Activated CD4-positive, CD25-positive, alpha-beta regulatory T cell treated with anti-CD3 and anti-CD28 coated beads, Interleukin-2, amount 50 U/mL, for 72 hours (primary cell): ENCODE results near the gene CSNK2A2.

Experiments
- DNase-seq: peaks from one replicate; pipeline ENCODE4 v3.0.0; 2021

Gene CSNK2A2

DNA sequence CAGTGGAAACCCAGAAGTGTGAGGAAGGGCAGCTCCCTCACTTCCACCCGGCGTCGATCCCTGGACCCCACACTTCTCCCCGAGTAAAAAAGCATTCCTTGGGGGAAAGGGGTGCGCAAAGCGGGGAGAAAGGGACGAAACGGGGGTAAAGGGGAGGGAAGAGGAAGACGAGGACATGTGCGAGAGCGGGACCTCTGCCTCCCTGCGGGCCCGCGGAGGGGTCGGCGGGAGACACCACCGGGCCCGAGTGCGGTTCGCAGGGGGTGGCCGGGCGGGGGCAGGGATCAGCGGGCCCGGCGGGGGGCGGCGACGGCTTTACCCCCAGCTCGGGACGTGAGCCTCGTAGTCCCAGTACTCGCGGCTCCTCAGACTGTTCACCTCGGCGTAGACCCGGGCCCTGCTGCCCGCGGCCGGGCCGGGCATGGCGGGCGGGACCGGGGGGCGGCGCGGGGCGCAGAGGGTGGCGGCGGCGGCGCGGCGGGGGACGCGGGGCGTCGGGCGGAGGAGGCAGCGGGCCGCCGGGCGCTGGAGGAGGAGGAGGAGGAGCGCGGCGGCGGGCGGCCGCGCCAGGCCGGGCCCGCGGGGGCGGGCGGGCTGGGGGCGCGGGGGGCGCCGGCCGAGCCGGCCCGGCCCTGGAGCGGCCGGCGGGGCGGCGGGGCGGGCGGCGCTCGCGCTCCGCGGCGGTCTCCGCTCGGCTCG lies 443 bp downstream of the CSNK2A2 start:
- no peak for DNase-seq

- no peak for DNase-seq
These were observed 1.0 kb downstream of the CSNK2A2 start for GRCh38 chr16:58196898-58197313.

DNA sequence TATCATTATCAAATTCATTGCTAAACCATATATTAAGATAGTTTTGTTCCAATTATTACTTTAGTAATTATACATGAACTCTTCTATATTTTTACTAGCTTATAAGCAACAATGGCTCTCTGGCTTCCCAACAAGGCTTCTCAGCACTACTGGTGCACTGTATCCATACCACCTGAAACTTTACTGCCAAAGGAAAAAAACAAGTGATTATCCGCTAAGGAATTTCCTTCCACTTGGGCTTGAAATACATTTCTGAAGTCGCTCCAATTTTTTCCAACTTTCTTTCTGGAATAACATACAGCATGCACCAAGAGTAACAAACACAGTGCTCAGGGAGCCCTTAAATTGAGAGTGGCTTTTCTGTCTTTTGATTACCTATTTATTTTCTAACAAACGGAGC lies 2.1 kb downstream of the CSNK2A2 start:
- DNase-seq: no peak

DNA sequence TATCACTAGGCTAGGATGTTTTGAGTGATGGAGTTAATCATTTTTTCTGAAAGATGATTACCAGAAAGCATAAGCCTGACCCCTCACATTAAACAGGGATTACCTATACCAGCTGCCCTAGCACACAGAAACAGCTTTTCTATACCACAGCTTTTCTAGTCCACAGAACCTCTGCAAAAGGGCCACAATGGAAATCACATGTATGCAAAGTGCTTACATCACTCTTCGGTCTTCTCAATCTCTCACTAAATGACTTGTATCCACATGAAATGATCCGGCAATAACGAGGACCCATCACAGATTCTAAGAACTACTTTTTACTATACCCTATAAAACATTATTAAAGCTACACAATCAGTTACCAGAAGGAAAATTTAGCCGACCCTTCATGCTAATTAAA lies 2.6 kb downstream of the CSNK2A2 start:
- DNase-seq: no peak

DNA sequence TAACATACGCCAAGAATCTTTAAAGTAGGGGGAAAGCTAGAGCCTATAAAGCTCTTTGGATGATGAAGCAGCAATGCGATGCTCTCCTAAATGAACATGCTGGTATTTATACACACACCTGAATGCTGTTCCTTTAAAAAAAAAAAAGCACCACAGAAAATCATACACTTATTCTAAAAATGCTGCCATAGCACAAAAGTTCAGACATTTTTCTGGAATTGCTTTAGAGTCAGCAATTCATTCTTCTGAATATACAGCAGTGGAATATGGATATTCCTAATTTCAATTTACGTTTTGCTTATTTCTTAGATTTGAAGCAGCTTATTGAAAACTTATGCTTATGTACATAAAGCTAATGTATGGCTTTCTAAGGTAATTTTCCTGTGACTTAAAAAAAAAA lies 3.1 kb downstream of the CSNK2A2 start:
- no peak for DNase-seq

DNA sequence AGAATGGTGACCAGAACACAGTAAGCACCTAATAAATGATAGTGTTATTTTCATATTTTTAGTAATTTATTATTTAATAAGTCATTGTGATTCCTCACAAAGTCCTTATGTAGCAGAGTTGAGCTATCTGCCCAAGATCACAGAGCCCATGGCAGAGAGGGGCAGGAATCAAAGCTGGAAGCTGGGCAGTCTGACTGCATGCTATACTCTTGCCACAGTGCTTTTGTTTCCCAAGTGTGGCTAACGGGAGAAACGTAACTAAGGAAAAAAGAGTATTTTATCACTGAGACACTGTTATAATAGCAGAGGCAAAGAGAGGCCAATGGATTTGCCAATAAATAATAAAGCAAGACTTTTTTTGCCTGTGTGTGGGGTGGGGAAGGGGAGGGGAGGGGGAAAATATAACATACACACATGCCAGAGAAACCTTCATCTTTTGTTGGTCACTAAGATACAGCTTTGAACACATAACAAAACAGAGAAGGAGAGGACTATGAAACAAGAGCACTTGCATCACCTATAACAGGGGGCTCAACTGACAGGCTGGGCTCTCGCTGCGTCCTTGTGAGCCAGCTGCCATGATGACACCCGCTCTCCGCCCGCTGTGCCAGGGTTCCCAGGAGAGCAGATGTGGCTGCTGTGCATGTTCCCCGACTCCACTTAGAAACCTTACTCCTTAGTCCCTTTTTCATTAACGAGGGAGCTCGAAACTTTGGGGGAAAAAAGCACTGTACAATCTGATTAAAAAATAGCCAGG lies 10.1 kb downstream of the CSNK2A2 start:
- DNase-seq: no peak

GRCh38 chr16:58187092-58187491 lies 10.8 kb downstream of the CSNK2A2 start:
- no peak for DNase-seq

- DNase-seq: no peak
These were observed 11.5 kb downstream of the CSNK2A2 start for GRCh38 chr16:58186176-58186944.

DNA sequence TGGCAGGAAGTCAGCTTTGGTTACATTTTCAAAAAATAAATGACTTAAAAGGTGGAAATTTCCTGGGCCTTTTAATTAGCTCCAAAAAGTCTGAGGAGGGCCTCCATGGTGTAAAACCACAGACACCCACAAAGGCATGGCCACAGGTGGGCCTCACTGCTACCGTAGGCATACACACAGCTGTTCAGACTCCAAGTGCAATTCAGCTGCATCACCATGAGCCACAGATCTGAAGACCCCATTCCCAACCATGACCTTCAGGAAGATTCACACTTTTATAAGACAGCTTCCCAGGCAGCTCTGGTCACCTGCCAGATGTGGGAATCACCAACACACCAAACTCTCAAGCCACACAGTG lies 20.6 kb downstream of the CSNK2A2 start:
- no peak for DNase-seq

GRCh38 chr16:58176608-58177352 lies 21.1 kb downstream of the CSNK2A2 start:
- DNase-seq: no peak

GRCh38 chr16:58170223-58170622 lies 27.7 kb downstream of the CSNK2A2 start:
- DNase-seq: no peak

DNA sequence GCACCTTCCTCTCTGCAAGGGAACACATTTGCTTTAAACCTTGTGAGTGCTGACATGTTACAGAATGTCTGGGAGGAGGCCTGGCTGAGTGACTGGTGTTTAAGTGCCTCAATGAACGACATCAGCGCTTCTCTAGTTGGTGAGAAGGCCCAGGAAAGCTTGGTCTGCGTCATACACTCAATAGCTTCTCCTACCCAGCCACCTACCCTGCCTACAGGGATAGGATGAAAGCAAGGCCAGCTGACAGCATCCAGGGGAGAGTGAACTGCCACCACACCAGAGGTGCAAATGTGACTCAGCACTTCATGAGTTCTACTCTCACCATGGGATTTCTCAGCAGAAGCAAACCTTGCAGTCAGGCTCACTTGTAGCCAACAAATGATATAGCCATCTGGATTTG lies 37.1 kb downstream of the CSNK2A2 start:
- no peak for DNase-seq

DNA sequence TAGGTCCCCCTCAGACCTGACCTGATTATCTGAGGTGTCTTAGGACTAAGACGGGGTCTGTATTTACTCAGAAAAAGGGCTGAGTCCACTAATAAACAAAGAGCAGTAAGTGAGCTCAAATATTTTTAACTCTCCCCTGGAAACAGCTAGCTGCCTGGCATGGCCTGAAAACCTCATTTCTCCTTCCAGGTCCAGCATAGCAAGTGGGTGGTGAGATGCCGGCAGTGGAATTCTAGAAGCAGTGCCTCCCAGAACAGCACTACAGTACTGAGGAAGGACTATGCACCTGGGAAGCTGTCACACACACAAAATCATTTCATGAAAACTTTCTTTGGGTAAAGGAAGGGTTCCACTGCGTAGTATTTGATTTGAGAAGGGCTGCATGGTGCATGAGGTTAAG lies 39.2 kb downstream of the CSNK2A2 start:
- DNase-seq: no peak

DNA sequence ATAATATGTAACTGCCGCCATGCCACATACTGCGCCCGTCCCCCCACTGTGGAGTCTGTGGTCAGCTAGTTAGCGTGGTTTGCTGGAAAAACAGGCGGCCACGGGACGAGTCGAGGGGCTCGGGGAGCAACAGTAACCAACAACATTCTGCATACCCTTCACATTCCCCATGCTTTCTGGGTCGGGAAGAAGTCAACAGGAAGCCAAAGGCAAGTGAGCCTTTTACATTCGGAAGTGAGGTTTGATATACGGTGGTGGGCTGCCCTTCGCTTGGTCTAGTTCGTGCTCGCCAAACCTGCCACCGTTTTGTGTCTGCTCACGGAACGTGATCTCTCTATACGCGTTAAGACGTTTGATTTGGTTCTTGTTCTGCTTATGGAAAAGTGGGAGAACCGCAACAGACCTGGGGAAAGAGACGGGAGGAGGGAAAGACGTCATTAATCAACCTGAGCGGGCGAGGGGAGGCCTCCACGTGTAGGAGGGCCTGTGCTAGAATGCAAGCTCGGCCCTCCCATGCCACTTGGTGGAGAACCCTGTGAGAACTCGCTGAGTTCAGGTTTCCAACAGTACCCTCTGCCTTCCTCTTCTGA lies 39.9 kb downstream of the CSNK2A2 start:
- DNase-seq: no peak

GRCh38 chr16:58157239-58157638 lies 40.7 kb downstream of the CSNK2A2 start:
- DNase-seq: no peak

DNA sequence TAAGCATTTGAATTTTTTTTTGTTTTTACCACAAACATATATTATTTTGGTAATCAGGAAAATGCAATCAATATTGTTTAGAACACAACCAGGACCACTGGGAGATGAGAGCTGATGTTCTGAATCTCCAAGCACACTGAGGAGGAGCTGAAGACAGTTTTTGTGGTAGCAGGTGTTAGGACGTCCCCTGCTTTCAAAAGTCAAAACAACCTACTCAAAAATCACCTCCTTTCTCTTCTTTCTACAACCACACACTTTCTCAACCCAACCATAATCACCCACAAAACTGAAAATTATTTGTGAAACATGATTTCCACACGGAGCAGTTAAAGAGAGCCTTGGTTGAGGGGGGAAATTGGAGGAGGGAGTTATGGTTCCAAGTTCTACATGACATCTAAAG lies 42.1 kb downstream of the CSNK2A2 start:
- no peak for DNase-seq

- no peak for DNase-seq
These were observed 43.6 kb downstream of the CSNK2A2 start for GRCh38 chr16:58154345-58154744.

- DNase-seq: no peak
These were observed 45.5 kb downstream of the CSNK2A2 start for GRCh38 chr16:58152246-58152868.

GRCh38 chr16:58148526-58148925 lies 49.4 kb downstream of the CSNK2A2 start:
- no peak for DNase-seq

DNA sequence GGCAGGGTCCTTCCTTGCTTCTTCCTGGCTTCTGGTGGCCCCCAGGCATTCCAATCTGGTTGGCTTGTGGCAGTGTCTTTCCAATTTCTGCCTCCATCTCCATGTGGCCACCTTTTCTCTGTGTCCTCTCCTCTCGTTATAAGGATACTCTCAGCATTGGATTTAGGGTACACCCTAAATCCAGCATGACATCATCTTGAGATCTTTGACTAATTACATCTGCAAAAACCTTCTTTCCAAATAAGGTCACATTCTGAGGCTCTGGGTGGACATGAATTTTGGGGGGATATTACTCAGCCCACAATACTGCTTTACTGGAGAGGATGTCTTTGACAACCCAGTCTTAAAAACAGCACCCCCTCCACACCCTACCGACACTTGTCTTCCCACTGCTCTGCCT lies 49.8 kb downstream of the CSNK2A2 start:
- DNase-seq: no peak

- DNase-seq: no peak
These were observed 59.1 kb downstream of the CSNK2A2 start for GRCh38 chr16:58138852-58139251.

DNA sequence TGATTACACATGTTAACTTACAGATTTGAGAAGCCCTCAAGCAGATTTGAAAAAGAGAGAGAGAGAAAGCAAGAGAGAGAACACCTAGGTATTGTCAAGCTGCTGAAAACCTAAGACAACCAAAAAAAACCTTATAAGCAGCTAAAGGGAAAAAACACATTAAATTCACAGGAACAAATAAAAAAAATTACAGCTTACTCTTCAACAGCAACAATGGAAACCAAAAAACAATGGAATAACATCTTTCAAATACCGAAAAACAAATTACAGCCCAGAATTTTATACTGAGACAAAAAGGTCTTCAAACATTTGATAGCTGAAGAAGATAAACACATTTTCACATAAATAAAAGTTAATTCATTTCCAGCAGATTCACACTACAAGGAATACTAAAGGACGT lies 60.3 kb downstream of the CSNK2A2 start:
- DNase-seq: no peak
